GM19043 (cell line): Measurements from ENCODE around the gene PALMD.

ENCODE experiments used
- ATAC-seq: cut with Tn5 transposase; IDR thresholded peaks from one replicate; pipeline ENCODE4 v1.9.1; 2021; ENCODE audit warnings: low read depth; ENCODE audit not compliant: unreplicated experiment

The PALMD gene

GRCh38 chr1:99737016-99737415, 91.1 kb downstream of the PALMD start:
- ATAC-seq, result no peak

- ATAC-seq, result no peak
Observed at GRCh38 chr1:99738858-99739465, 93.0 kb downstream of the PALMD start.

GRCh38 chr1:99740141-99740540, 94.2 kb downstream of the PALMD start:
- ATAC-seq, result no peak
